HG03060 (cell line): ENCODE results near the gene SLC24A5.

Experiments
- ATAC-seq: cut with Tn5 transposase; IDR thresholded peaks from one replicate; pipeline ENCODE4 v1.9.1; 2021; ENCODE audit warnings: low read depth, moderate number of reproducible peaks; ENCODE audit not compliant: unreplicated experiment

Gene SLC24A5

DNA sequence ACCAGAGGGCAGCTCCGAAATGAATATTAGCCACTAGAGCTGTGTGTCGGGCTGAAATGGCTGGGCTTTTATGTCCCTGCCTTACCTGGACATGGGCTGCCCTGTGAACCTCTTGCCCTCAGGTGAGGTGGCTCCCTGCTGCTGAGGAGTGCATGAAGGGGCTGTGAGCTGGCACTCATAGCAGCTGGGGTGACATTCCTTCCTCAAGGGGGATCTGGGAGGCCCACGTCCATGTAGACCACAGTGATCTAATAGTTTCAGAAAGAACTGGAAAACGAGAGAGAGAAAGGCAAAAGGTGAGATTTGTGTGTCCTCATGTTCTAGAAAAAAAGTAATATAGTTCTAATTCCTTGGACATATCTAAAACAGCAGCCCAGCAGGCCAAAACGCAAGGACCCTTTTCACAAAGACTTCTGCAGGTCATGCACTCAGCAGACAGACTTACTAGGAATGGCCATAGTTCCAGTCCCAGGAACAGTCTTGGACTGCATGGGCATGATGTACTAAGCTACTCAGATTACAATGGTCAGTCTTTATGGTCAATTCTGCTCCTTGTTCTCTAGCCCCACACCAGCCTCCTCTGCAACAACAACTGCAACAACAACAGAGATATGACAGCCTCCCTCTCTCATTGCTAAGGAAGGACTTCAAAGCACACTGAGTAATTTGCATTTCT is 10.8 kb upstream of the SLC24A5 start:
- ATAC-seq: no peak

DNA sequence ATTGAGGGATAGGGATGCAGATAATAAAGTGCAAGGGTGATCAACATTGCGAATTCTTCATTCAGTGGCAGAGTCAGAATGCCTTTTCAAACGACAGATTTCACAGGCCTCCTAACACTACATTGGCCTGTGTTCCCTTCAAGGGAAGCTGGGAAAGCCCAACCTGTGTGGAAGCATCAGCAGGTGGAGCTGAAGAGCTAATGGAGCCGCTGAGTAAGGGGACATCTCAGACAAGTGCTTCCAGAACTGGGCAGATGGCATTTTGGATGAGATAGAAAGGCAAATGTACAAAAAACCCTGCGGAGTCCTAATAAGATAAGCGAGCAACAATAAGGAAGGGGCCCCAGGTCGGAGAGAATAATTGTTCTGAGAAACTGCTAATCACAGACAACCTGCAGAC is 8.5 kb upstream of the SLC24A5 start:
- ATAC-seq: no peak

DNA sequence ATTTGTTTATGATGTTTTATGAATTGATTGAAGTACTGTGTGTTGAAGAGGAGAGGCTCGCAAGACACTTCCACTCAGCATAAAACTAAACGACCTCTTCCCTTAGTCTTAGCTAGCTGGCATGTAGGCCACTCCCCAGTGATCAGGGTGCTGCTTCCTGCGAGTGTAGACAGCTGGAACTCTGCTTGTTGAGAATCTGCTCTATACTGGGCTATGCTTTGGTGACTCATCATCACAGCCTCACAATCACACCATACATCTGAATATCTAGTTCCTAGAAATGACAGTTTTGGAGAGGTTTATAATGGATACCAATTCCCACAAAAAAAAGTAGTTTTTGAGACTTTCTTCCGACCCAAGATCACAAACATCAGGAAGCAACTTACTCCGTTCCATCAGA is 1.5 kb upstream of the SLC24A5 start:
- ATAC-seq: no peak

- ATAC-seq: no peak
These were observed 1.1 kb downstream of the SLC24A5 start for GRCh38 chr15:48121849-48122248.

DNA sequence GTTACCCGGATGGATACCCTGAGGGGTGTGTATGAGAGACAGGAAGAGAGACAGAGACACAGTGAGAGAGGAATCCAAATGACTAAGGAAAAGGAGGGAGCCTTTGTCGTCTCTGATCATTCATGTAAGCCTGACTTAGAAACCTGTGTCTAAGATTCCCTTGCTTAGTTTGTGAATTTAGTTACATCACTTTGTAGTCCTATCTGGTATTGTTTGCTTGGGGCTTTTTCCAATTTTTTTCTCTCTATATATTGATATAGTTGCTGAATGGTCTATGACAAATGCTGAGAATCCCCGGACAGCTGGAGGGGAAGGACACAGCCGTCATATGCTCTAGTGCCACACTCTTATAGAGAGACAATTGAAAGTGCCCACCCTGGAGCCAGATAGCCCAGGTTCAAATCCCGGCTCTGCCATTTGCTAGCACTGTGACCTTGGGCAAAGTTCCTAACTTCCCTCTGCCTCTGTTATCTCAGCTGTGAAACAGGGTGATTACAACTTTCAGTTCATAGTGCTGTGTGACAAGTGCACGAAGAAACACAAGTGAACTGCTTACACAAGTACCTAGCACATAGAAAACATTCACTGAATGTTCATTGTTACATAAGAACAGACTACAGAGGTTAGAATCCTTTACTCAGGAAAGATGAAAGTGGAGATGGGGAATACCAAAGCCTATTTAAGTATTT is 6.0 kb downstream of the SLC24A5 start:
- ATAC-seq: no peak

GRCh38 chr15:48131324-48131723 is 10.5 kb downstream of the SLC24A5 start:
- ATAC-seq: no peak

DNA sequence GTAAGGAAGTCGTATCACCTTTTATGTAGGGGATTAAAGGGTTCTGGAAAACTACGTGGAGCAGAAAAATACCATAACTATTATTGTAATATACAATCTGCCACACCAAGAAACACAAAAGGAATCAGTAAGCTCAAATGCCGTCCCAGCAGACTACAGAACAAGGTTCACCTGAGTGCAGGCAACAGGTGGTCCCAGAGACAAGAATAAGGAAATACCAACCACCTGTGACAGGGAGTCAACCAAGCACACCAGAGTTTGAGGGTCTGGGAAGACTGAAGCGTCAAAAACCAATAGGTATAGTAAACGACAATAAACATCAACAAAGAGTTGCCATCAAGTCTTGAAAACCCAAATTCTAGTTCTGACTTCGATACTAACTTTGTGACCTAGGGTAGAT is 12.1 kb downstream of the SLC24A5 start:
- ATAC-seq: no peak

DNA sequence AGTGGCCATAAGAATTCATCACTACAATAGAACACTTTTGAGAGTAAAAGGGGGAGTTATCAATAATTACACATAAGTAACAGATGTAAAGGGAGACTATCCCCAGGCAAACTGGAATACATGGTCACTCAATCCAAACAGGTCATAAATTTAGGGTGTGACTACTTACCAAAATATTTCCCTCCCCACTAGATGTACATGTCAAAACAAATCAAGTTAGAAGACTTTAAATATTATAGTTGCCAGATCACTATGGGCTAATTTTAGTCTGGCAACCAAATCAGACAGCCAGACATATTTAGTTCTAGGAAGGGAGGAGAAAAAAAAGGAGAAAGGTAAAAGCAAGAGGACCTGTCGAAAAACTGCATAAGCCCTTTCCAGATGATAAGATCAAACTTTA is 23.1 kb downstream of the SLC24A5 start:
- no peak for ATAC-seq

DNA sequence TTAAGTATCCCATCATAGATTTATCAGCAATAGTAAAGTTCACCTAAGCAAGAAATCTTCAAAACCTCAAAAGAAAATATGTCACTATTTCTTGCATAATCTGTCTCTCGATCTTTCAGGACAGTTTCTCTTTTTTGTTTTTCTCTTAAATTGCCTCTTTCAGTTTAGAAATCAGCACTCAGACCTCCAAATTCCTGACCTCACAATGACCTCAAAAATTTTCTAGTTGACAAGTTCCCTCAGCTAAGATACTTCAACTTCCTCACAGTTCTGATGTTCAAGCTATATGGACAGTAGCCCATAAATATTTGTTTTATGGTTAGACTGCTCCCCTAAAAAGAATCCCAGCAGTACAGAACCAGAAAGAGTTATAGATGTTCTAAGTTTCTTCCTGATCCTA is 24.1 kb downstream of the SLC24A5 start:
- ATAC-seq: no peak

DNA sequence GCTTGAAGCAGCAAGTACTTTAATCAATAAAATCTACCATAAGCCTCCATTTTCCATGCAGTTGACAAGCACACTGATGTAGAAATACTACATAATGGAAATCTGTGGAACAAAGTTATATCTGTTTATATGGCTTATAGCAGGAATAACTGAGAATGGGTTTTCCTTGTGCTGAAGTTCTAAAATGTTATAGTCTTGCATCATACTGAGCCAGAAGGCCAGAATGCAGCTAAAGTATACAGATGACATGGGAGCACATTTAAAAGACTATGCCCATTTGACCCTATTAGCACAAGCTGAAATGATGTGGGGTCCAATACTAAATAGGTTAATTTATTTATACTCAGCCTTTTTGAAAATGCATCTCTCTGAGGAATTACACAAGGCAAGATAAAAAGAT is 25.1 kb downstream of the SLC24A5 start:
- ATAC-seq: no peak

DNA sequence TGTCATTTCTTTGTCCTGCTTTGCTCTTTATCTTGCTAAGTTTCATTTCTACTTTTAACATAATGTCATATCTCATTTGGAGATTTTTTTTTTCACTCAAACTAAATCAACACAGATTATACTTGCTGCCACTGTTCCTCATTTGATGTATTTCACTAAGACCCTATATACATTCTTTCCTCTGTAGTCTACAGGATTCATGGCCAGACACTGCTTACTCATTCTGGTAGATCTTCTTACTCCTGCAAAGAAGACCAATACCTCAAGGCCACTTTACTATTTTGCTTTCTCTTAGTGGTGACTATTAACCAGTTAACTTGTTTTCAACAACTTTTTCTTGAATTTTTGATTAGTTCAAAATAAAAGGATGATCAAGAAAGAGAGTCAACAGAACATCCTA is 26.6 kb downstream of the SLC24A5 start:
- no peak for ATAC-seq

- no peak for ATAC-seq
These were observed 29.1 kb downstream of the SLC24A5 start for GRCh38 chr15:48149858-48150257.

GRCh38 chr15:48153526-48153925 is 32.7 kb downstream of the SLC24A5 start:
- no peak for ATAC-seq

- ATAC-seq: no peak
These were observed 47.8 kb downstream of the SLC24A5 start for GRCh38 chr15:48168616-48169015.

- ATAC-seq: no peak
These were observed 50.2 kb downstream of the SLC24A5 start for GRCh38 chr15:48170981-48171380.

DNA sequence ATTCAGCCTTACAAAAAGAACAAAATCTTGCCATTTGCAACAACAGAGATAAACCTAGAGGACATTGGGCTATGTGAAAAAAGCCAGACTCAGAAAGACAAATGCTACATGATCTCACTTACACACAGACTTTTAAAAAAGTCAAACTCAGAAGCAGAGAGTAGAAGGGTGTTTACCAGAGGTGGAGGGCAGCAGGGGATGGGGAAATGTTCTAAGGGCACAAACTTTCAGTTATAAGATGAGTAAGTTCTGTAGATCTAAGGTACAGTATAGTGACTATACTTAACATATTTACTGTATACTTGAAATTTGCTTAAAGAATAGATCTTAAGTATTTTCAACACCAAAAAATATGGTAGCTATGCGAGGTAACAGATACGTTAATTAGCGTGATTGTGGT is 54.3 kb downstream of the SLC24A5 start:
- ATAC-seq: no peak

DNA sequence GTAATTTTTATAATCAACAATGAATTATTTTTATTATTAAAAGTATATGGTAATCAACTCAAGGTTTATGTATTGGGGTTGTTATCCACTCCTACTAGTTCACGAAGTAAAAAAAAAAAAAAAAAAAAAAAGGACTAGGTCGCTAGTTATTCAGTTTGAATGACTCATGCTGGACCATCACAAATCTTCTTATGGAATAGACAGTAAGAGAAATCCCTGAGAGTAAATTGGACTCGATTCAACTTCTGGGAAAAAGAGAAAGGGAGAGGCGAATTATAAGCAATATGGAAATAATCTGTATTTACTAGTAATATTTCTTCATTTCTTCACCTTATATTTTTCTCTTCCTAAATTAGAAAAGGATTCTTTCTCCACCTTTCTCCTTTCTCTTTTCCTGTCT is 55.3 kb downstream of the SLC24A5 start:
- no peak for ATAC-seq

GRCh38 chr15:48176957-48177356 is 56.2 kb downstream of the SLC24A5 start:
- ATAC-seq: no peak

GRCh38 chr15:48177383-48177765 is 56.6 kb downstream of the SLC24A5 start:
- ATAC-seq: peak; percentile 52

DNA sequence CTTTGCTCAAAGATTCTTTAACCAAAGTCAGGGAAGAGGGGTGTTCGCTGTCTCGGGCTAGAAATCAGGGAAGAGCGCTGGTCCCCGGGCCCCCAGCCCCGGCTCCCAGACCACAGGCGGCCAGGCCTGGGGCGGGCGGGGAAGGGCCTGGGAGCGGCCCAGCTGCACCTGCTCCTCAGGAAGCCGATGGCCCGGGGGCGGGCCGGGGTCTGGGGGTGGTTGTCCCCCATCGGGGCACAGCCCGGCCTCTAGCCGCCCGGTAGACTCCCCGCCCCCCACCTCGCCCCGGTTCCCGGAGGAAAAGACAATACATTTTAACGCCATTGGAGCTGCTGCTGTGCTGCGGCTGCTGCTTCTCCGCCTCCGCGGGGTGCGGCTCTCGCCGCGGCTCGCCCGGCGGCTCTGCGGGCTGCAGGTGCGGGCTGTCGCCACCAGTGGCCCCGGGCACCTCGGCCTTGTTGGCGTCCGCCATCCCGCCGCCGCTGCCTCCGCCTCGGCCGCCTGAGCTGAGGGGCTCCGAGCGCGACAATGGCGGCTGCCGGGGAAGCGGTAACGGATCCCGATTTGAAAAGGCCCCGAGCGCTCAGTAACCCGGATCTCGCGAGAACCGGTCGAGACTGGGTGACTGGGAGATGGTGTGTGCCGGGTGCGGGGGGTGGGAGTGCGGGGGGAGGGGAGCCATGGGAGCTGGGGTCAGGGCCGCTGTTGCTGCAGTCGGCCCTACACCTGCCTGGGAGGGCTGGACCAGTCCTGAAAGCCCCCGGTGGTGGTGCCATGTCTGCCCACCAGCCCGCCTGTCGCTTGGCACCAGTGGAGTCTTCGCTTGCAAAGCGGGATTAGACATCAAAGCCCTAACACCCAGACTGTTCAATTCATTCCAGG is 57.2 kb downstream of the SLC24A5 start, which contains the start of gene MYEF2:
Gene MYEF2 (minus strand): TSS at position 530 of the 882 bp plus-strand sequence. CDS start 58 bp downstream, at position 472.
- peak; percentile 34 for ATAC-seq

DNA sequence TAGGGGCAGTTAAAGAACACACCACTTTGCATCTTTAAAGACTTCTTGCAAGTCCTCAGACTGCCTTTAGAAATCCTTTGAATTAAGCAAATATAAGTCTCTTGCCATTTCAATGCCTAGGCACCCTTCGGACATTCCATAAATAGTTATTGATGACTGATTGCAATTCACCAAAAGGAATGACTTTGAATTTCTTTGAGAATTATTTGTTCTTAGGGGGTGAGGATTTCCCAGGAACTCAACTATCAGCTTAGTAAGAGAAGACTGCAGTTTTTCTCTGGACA is 57.8 kb downstream of the SLC24A5 start:
- ATAC-seq: no peak

- ATAC-seq: no peak
These were observed 62.0 kb downstream of the SLC24A5 start for GRCh38 chr15:48182749-48183148.
